GM18870 (cell line): ENCODE data around the gene CYP26C1.

ENCODE experiments used
- ATAC-seq: cut with Tn5 transposase; IDR thresholded peaks from one replicate; pipeline ENCODE4 v1.9.1; 2021; ENCODE audit warnings: moderate library complexity; ENCODE audit not compliant: unreplicated experiment

CYP26C1 gene

DNA sequence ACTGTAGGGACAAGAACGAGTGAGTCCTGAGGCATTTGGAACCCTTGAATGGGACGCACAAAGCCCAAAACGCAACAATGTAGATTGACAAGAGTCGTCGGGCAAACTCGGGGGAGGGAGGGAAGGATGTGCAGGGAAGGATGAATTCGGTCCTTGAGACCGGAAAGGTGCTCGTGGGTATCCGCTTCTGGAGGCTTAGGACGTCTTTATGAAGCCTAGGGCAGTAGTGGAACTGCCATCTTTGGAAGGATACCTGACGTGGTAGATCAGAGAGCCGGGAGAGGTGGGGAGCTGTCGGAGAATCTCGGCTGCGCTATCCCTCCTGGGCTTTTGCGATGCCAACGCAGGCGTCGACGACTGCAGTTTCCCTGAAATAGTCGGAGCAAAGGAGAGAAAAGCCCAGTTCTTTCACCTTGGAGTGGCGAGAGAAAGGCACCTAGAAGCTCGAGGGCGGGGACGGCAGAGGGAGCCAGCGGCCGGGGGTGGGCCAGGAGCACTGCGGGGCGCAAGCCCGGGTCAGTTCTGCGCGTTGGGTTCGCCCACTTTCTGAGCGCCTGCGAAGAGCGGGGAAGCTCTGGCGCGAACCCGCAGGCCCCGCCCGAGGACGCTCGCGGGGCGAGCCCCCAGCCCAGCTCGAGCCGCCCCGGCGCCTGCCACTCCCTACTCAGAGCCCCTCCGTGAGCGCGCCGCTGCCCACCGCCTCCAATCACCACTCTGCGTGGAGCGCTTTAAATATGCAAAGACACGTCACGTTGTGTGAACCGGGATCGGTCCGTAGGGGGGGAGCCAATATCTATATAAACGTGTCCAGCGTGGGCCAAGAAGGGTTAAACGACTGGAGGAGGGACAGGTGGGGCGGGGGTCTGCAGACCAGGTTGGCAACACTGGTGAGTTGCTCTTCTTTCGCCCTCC lies at the start of gene CYP26C1:
Gene CYP26C1, plus strand, starts transcription at position 824 of the 912 bp plus-strand sequence. CDS start 466 bp downstream, outside the sequence.
- no peak for ATAC-seq

DNA sequence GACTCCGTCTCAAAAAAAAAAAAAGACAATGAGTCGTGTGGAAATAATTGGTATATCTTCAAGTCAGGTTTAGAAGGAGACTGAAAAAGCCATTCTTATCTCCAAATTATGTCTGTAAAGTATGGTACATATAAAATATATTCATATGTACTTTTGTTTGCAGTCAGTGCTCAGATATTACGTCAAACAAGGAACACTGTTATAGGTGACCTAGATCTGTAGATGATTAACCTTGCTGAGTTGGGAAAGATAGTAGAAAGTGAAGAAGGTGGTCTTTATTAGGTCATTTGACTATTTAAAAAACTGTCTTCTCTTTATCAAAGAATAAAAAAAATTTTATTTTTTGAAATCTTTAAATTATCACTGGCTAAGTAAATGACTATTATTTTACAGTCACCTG lies 44.9 kb upstream of the CYP26C1 start:
- ATAC-seq: no peak

GRCh38 chr10:93023013-93023650 lies 37.5 kb upstream of the CYP26C1 start:
- ATAC-seq: no peak

- no peak for ATAC-seq
These were observed 34.5 kb upstream of the CYP26C1 start for GRCh38 chr10:93026072-93026471.

GRCh38 chr10:93027508-93027907 lies 33.1 kb upstream of the CYP26C1 start:
- no peak for ATAC-seq

DNA sequence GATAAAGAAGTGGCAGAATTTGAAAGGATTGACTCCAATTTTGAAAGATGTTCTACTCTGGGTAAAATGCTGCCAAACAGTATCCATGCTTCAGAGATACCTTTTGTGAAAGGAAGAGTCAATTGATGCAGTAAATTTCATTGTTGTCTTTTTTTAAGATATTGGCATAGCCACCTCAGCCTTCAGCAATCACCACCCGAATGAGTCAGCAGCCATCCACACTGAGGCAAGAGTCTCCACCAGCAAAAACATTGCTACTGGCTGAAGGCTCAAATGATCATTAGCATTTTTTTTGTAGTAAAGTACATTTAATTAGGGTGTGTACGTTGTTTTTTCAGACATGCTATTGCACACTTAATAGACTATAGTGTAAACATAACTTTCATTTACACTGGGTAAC lies 31.7 kb upstream of the CYP26C1 start:
- ATAC-seq: no peak

GRCh38 chr10:93030409-93030808 lies 30.2 kb upstream of the CYP26C1 start:
- ATAC-seq: no peak

- no peak for ATAC-seq
These were observed 28.3 kb upstream of the CYP26C1 start for GRCh38 chr10:93032105-93032808.

DNA sequence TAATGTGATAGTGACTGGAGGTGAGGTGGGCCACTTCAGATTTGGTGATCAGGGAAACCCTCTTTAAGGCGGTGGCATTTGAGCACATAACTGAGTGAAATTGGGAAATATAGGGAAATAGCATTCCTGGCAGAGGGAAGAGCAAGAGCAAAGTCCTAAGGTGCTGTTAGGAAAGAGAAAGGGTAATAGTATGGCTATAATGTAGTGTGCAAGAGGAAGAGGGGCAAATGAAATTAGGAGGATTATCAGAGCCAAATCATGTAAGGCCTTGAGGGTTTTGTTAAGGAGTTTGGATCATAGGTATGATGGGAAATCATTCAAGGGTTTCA lies 27.8 kb upstream of the CYP26C1 start:
- ATAC-seq: no peak

GRCh38 chr10:93034426-93034825 lies 26.2 kb upstream of the CYP26C1 start:
- no peak for ATAC-seq

DNA sequence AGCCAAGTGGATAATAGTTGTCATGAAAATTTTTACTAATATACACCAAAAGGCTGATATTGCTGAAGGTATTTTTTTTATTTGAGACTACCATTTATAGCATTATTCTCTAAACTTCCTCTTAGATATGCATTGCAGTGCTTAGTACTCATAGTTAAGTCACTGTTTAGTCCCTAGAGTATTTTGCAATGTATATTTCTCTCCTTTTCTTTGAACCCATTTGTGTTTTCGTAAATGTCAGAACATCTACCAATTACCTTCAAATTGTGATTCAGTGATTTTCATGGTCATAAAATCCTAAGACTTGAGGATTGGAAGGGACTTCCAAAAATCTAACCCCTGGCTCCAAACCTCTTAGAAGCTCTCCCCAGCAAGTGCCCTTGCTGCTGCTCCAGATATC lies 21.5 kb upstream of the CYP26C1 start:
- ATAC-seq: no peak

DNA sequence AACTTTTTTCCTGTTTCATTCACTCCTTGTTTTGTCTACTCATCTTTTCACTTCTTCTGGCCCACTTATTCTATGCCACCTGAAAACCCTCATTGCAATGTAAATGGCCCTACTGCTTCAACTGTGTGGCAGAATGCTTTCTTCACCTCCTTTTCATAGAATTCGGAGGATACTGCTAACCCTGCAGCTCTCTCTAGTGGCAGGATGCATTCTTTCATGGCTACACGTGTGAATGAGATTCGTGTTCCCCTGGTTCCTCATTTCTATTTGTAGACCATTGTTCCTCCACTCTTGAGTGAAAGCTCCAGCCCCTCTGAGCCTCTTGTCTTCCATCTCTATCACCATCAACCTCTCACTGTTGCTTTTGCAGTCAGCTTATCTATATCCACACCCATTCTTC lies 20.9 kb upstream of the CYP26C1 start:
- no peak for ATAC-seq

DNA sequence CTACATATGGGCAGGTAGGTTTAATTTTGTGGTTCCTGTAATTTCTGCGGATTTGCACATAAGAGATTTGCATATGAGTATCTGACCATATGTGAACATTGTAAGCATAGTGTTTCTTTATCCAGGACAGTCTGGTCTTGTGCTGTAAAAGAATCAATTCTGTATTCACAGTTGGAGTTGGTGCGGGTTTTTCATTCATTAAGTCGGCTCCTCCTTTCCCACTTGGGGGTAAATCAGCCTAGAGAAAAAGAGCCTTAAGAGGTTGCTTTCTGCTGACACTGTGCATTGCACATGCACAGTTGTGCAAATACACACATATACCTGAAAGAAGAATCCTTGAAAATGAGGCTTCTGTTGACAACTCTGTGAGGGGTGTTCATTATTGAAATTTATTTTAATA lies 6.1 kb upstream of the CYP26C1 start:
- no peak for ATAC-seq

- ATAC-seq: no peak
These were observed 2.5 kb upstream of the CYP26C1 start for GRCh38 chr10:93058139-93058538.

DNA sequence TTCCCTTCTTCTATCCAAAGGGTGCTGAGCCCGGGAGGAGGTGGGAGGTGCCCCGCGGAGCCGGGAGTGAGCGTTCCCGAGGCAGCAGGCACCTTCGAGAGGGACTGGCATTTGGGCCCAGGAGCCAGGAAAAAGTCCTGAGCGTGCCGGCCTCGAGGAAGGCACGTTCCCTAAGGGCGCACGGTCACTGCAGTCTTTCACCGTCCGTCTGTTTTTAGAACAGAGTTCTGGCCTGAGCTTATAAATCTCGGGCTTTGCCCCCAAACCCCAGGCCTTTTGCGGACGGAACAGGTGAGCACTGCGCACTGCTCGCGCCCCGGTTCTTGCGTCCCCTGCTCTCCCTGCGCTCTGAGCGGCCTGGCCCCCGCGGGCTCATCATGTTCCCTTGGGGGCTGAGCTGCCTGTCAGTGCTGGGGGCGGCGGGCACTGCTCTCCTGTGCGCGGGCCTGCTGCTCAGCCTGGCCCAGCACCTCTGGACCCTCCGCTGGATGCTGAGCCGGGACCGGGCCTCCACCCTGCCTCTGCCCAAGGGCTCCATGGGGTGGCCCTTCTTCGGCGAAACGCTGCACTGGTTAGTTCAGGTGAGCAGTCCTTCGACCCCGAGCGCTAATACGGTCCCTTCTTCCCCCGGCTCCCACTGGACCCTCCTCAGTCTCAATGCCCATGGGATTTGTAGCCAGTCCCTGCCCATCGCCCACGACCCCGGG lies 442 bp downstream of the CYP26C1 start:
- ATAC-seq: no peak

GRCh38 chr10:93061594-93062513 lies 1.3 kb downstream of the CYP26C1 start:
- no peak for ATAC-seq

- no peak for ATAC-seq
These were observed 2.0 kb downstream of the CYP26C1 start for GRCh38 chr10:93062514-93063143.

DNA sequence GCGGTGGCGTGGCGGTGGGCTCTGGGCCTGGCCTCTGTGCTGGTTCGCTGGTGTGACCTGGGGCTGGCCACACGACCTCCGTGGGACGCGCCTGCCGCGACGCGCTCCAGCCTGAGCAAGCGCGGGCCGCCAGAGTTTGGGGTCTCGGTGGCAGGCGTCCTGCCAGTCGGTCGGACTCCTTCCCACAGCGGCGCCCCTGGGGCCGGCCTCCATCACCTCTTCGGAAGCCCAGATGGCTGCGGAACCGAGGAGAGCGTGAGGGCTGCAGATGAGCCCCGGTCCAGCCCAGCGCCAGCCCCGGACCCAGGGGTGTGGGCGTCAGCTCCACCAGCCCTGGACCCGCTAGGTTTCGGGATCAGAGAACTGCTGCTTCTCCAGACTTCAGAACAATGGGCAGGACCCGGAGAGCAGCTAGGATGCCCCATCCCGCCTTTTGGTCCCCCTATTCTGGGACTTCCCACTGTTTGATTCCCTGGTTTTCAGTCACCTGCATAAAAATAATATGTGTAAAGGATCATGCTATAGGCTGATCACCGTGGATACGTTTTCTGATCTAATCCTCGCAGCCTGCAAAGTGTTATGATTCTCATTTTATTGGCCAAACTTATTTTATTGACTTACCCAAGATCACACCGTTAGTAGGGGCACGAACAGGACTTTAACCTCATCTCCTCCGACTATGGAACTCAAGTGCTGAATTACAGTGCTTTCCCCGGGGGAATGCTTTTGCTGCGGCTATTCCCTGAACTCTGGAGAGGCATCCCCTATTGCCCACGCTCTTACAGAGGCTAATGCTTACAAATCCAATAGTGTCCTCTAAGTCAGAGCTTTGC lies 2.8 kb downstream of the CYP26C1 start:
- no peak for ATAC-seq
